ENCODE data around the gene RTCA. TPM values are rescaled to one million over a fixed set of nuclear protein-coding genes. Genes with fewer than 3 reads are reported as not detected.

Gene RTCA
- total RNA-seq, 6 donors from 2014 or later: 12.1 to 36.4 (median 30.3) TPM

GRCh38 chr1:100279954-100280682 is 14.1 kb downstream of the RTCA start:
- DNase-seq (no peak), ATAC-seq (ENCODE audit: low FRiP score in 2 of 2) (no peak)
- H3K27me3 ChIP-seq: no peaks in the 10 kb centered on the region
- no peaks in the 10 kb centered on the region for H3K4me1 ChIP-seq
- H3K4me3 ChIP-seq: no peak overlapping the region
- no peak for TF ChIP-seq EP300 (IDR thresholded peaks at IDR 0.05)
- TF ChIP-seq POLR2AphosphoS5 (IDR thresholded peaks at IDR 0.05): no peak
- TF ChIP-seq, protein P1, sequence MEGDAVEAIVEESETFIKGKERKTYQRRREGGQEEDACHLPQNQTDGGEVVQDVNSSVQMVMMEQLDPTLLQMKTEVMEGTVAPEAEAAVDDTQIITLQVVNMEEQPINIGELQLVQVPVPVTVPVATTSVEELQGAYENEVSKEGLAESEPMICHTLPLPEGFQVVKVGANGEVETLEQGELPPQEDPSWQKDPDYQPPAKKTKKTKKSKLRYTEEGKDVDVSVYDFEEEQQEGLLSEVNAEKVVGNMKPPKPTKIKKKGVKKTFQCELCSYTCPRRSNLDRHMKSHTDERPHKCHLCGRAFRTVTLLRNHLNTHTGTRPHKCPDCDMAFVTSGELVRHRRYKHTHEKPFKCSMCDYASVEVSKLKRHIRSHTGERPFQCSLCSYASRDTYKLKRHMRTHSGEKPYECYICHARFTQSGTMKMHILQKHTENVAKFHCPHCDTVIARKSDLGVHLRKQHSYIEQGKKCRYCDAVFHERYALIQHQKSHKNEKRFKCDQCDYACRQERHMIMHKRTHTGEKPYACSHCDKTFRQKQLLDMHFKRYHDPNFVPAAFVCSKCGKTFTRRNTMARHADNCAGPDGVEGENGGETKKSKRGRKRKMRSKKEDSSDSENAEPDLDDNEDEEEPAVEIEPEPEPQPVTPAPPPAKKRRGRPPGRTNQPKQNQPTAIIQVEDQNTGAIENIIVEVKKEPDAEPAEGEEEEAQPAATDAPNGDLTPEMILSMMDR (IDR thresholded peaks at IDR 0.05): no peak
- no peak for TF ChIP-seq POLR2A (IDR thresholded peaks at IDR 0.05)
- H3K27ac ChIP-seq: no peak overlapping the region
- 78 to 81% methylated on average over 2 of the region's 2 CpGs for WGBS, 2 donors
- peaks cover 7 to 95% (median 60%) of the 10 kb centered on the region in 4 donors for H3K36me3 ChIP-seq
- no peaks in the 10 kb centered on the region for H3K9me3 ChIP-seq

GRCh38 chr1:100284591-100284990 is 18.6 kb downstream of the RTCA start:
- ATAC-seq (ENCODE audit: low FRiP score in 2 of 2) (no peak), DNase-seq (no peak)
- Histone ChIP-seq H3K27me3 (no peaks in the 10 kb centered on the region), H3K4me3 (no peak overlapping the region), H3K9me3 (no peaks in the 10 kb centered on the region), H3K27ac (no peak overlapping the region), H3K4me1 (no peaks in the 10 kb centered on the region), H3K36me3 (peaks cover 8 to 95% (median 54%) of the 10 kb centered on the region in 4 donors)
- TF ChIP-seq POLR2AphosphoS5 (IDR thresholded peaks at IDR 0.05): no peak
- no peak for TF ChIP-seq POLR2A (IDR thresholded peaks at IDR 0.05)
- TF ChIP-seq, protein P1 (IDR thresholded peaks at IDR 0.05): no peak
- no peak for TF ChIP-seq EP300 (IDR thresholded peaks at IDR 0.05)
- 98 to 99% methylated on average over 5 of the region's 5 CpGs for WGBS, 2 donors

DNA sequence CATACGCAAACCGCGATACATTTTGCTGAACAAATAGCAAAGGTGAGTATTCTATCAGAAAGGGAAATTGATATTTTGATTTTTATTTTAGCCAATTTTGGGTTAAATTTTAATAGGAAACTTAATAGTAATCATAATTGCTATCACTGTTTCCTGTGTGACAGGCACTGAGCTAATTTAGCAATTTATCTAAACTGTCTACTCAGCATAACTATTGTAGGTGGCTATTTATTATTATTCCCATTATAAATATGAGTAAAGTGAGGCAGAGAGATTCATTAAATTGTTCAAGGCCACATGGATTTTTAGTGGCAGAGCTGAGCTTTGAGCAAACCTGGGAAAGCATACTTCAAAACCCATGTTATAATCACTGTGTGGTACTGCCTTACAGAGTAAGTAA is 21.1 kb downstream of the RTCA start:
- TF ChIP-seq POLR2AphosphoS5 (IDR thresholded peaks at IDR 0.05) (no peak), EP300 (IDR thresholded peaks at IDR 0.05) (no peak), POLR2A (IDR thresholded peaks at IDR 0.05) (no peak)
- TF ChIP-seq, protein P1 (IDR thresholded peaks at IDR 0.05): no peak
- H3K4me1 ChIP-seq: no peaks in the 10 kb centered on the region
- WGBS, 2 donors: 98 to 100% methylated on average over 3 of the region's 3 CpGs

GRCh38 chr1:100290291-100290690 is 24.3 kb downstream of the RTCA start:
- Histone ChIP-seq H3K27me3 (no peaks in the 10 kb centered on the region), H3K9me3 (no peaks in the 10 kb centered on the region), H3K4me3 (no peak overlapping the region), H3K4me1 (no peaks in the 10 kb centered on the region), H3K36me3 (peaks cover 5 to 81% (median 46%) of the 10 kb centered on the region in 4 donors), H3K27ac (no peak overlapping the region)
- 93 to 100% methylated on average over 2 of the region's 2 CpGs for WGBS, 2 donors
- ATAC-seq (ENCODE audit: low FRiP score in 2 of 2): no peak
- no peak for DNase-seq
- no peak for TF ChIP-seq EP300 (IDR thresholded peaks at IDR 0.05)
- TF ChIP-seq, protein P1 (IDR thresholded peaks at IDR 0.05): no peak
- TF ChIP-seq POLR2A (IDR thresholded peaks at IDR 0.05): no peak
- TF ChIP-seq POLR2AphosphoS5 (IDR thresholded peaks at IDR 0.05): no peak

More for the DNA sequence above, 21.1 kb downstream of the RTCA start:
- ATAC-seq (ENCODE audit: low FRiP score in 2 of 2): no peak
- H3K27me3 ChIP-seq: no peaks in the 10 kb centered on the region
- H3K4me3 ChIP-seq: no peak overlapping the region
- H3K9me3 ChIP-seq: no peaks in the 10 kb centered on the region
- no peak for DNase-seq
- peaks cover 8 to 95% (median 60%) of the 10 kb centered on the region in 4 donors for H3K36me3 ChIP-seq
- no peak overlapping the region for H3K27ac ChIP-seq

GRCh38 chr1:100292711-100293110 is 26.7 kb downstream of the RTCA start:
- H3K27ac ChIP-seq: peak overlapping the region in 3 of 4 donors; percentile 10 to 60 (median 32)
- H3K27me3 ChIP-seq: no peaks in the 10 kb centered on the region
- no peak for DNase-seq
- WGBS, 2 donors: 42 to 58% methylated on average over 1 of the region's 1 CpG
- H3K4me3 ChIP-seq: no peak overlapping the region
- no peaks in the 10 kb centered on the region for H3K9me3 ChIP-seq
- no peak for TF ChIP-seq POLR2A (IDR thresholded peaks at IDR 0.05)
- TF ChIP-seq EP300 (IDR thresholded peaks at IDR 0.05): peak in 2 of 4 donors; percentile 59 to 67
- TF ChIP-seq POLR2AphosphoS5 (IDR thresholded peaks at IDR 0.05): peak in 1 of 2 donors; percentile 56
- TF ChIP-seq, protein P1 (IDR thresholded peaks at IDR 0.05): no peak
- no peaks in the 10 kb centered on the region for H3K4me1 ChIP-seq
- no peak for ATAC-seq (ENCODE audit: low FRiP score in 2 of 2)
- peaks cover 3 to 56% (median 28%) of the 10 kb centered on the region in 4 donors for H3K36me3 ChIP-seq
